Measurements from ENCODE around the gene AZIN2.

The AZIN2 gene

DNA sequence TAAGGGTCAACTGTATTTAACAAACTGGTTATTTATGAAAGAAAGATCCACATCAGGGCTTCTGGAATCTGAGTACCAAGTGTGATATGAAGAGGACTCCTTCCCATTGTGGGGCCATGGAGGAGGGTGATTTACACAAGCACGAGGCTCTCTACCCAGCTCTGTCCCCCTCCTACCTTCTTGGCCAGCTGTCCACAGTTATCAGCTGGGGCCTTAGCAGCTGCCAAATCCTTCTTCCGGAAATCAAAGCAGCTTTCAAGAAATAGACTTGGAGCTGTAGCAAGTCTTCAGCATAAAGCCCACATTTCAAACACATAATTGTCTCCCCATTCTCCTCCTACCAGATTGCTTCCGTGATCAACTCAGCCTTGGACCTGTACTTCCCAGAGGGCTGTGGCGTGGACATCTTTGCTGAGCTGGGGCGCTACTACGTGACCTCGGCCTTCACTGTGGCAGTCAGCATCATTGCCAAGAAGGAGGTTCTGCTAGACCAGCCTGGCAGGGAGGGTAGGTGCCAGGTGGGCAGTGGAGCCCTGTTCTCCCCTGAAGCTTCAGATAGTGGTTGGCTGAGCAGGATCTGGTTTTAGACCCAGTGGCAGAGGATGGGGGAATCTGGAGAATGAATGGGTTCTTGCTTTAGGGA lies 15.5 kb downstream of the AZIN2 start:
- Histone ChIP-seq H3K4me1 (ENCODE audit: insufficient read depth, low read length, severe bottlenecking) (no peaks in the 10 kb centered on the region), H3K4me2 (ENCODE audit: low read length) (no peak overlapping the region)

DNA sequence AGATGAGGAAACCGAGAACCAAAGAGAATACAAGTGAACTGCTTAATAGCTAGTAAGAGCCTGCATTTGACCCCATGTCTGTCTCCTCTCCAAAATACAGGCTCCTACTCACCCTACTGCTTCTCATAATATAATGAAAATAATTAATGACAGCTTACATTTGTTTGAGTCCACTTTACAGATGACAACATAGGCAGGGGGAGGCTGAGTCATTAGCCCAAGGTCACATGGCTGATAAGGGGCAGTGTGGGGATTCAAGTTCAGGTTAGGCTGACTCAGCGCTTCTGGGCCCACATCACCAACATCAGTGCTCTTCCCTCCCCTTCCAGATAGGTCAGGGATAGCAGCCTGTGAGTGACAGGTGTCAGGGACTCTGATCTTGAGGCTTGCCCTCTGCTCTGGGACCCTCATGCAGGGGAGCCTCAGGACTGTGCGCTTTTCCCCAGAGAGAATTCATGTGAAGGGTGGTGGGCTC lies 16.2 kb downstream of the AZIN2 start:
- Histone ChIP-seq H4K20me1 (ENCODE audit: insufficient read depth, low read length) (no peaks in the 10 kb centered on the region), H3K9me2 (ENCODE audit: low read depth, low read length) (no peaks in the 10 kb centered on the region), H2AFZ (ENCODE audit: low read length) (no peak overlapping the region), H3K4me3 (ENCODE audit: low read depth, low read length, poor library complexity, severe bottlenecking) (no peak overlapping the region), H3K27me3 (ENCODE audit: insufficient read depth, low read length) (no peaks in the 10 kb centered on the region), H3K9me3 (ENCODE audit: low read length) (no peaks in the 10 kb centered on the region), H3K4me2 (ENCODE audit: low read length) (no peak overlapping the region), H3K9ac (ENCODE audit: low read length) (no peak overlapping the region), H3K36me3 (ENCODE audit: insufficient read depth, low read length) (no peaks in the 10 kb centered on the region), H3K4me1 (ENCODE audit: insufficient read depth, low read length, severe bottlenecking) (no peaks in the 10 kb centered on the region), H3K27ac (ENCODE audit: low read depth, low read length, poor library complexity, severe bottlenecking) (no peak overlapping the region), H3F3A (ENCODE audit: insufficient read depth, low read length) (no peaks in the 10 kb centered on the region), H3K79me2 (ENCODE audit: insufficient read depth, low read length) (no peaks in the 10 kb centered on the region)
- TF ChIP-seq, protein P1, sequence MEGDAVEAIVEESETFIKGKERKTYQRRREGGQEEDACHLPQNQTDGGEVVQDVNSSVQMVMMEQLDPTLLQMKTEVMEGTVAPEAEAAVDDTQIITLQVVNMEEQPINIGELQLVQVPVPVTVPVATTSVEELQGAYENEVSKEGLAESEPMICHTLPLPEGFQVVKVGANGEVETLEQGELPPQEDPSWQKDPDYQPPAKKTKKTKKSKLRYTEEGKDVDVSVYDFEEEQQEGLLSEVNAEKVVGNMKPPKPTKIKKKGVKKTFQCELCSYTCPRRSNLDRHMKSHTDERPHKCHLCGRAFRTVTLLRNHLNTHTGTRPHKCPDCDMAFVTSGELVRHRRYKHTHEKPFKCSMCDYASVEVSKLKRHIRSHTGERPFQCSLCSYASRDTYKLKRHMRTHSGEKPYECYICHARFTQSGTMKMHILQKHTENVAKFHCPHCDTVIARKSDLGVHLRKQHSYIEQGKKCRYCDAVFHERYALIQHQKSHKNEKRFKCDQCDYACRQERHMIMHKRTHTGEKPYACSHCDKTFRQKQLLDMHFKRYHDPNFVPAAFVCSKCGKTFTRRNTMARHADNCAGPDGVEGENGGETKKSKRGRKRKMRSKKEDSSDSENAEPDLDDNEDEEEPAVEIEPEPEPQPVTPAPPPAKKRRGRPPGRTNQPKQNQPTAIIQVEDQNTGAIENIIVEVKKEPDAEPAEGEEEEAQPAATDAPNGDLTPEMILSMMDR (IDR thresholded peaks at IDR 0.05; ENCODE audit: low read length) = no peak
- no peak for TF ChIP-seq EZH2 (IDR thresholded peaks at IDR 0.05; ENCODE audit: borderline replicate concordance, low read length)

More for the DNA sequence above, 15.5 kb downstream of the AZIN2 start:
- Histone ChIP-seq H3K4me3 (ENCODE audit: low read depth, low read length, poor library complexity, severe bottlenecking) (no peak overlapping the region), H4K20me1 (ENCODE audit: insufficient read depth, low read length) (no peaks in the 10 kb centered on the region), H3K9ac (ENCODE audit: low read length) (no peak overlapping the region), H3K27ac (ENCODE audit: low read depth, low read length, poor library complexity, severe bottlenecking) (no peak overlapping the region), H3K9me3 (ENCODE audit: low read length) (no peaks in the 10 kb centered on the region), H3K9me2 (ENCODE audit: low read depth, low read length) (no peaks in the 10 kb centered on the region), H3K27me3 (ENCODE audit: insufficient read depth, low read length) (no peaks in the 10 kb centered on the region), H2AFZ (ENCODE audit: low read length) (no peak overlapping the region), H3K36me3 (ENCODE audit: insufficient read depth, low read length) (no peaks in the 10 kb centered on the region), H3K79me2 (ENCODE audit: insufficient read depth, low read length) (no peaks in the 10 kb centered on the region), H3F3A (ENCODE audit: insufficient read depth, low read length) (no peaks in the 10 kb centered on the region)
- TF ChIP-seq, protein P1 (IDR thresholded peaks at IDR 0.05; ENCODE audit: low read length) = no peak
- TF ChIP-seq EZH2 (IDR thresholded peaks at IDR 0.05; ENCODE audit: borderline replicate concordance, low read length) = no peak

DNA sequence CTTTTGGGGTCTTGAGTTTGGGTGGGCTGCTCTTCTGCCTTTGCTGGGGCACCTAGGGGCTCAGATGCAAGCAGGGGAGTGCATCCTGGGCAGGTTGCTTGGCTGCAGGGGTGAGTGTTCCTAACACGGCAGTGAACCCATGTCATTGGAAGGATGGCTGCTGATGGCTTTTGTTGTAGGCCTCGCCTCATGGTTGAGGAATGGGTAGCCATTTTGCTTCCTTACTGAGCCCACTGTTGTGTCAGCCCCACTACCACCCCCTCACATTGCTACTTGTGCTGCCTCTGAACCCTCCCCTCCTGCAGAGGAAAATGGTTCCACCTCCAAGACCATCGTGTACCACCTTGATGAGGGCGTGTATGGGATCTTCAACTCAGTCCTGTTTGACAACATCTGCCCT lies 16.8 kb downstream of the AZIN2 start:
- no peaks in the 10 kb centered on the region for H4K20me1 ChIP-seq (ENCODE audit: insufficient read depth, low read length)
- no peak overlapping the region for H3K4me2 ChIP-seq (ENCODE audit: low read length)
- no peaks in the 10 kb centered on the region for H3K9me2 ChIP-seq (ENCODE audit: low read depth, low read length)
- H3K27me3 ChIP-seq (ENCODE audit: insufficient read depth, low read length) = no peaks in the 10 kb centered on the region
- H2AFZ ChIP-seq (ENCODE audit: low read length) = no peak overlapping the region
- no peak overlapping the region for H3K4me3 ChIP-seq (ENCODE audit: low read depth, low read length, poor library complexity, severe bottlenecking)
- no peaks in the 10 kb centered on the region for H3K79me2 ChIP-seq (ENCODE audit: insufficient read depth, low read length)
- no peak for TF ChIP-seq EZH2 (IDR thresholded peaks at IDR 0.05; ENCODE audit: borderline replicate concordance, low read length)
- TF ChIP-seq, protein P1 (IDR thresholded peaks at IDR 0.05; ENCODE audit: low read length) = no peak
- H3K9me3 ChIP-seq (ENCODE audit: low read length) = no peaks in the 10 kb centered on the region
- no peak overlapping the region for H3K9ac ChIP-seq (ENCODE audit: low read length)
- no peaks in the 10 kb centered on the region for H3K4me1 ChIP-seq (ENCODE audit: insufficient read depth, low read length, severe bottlenecking)
- H3K36me3 ChIP-seq (ENCODE audit: insufficient read depth, low read length) = no peaks in the 10 kb centered on the region
- H3F3A ChIP-seq (ENCODE audit: insufficient read depth, low read length) = no peaks in the 10 kb centered on the region
- H3K27ac ChIP-seq (ENCODE audit: low read depth, low read length, poor library complexity, severe bottlenecking) = no peak overlapping the region
